ENCODE results near the gene XCL2.

XCL2 gene

DNA sequence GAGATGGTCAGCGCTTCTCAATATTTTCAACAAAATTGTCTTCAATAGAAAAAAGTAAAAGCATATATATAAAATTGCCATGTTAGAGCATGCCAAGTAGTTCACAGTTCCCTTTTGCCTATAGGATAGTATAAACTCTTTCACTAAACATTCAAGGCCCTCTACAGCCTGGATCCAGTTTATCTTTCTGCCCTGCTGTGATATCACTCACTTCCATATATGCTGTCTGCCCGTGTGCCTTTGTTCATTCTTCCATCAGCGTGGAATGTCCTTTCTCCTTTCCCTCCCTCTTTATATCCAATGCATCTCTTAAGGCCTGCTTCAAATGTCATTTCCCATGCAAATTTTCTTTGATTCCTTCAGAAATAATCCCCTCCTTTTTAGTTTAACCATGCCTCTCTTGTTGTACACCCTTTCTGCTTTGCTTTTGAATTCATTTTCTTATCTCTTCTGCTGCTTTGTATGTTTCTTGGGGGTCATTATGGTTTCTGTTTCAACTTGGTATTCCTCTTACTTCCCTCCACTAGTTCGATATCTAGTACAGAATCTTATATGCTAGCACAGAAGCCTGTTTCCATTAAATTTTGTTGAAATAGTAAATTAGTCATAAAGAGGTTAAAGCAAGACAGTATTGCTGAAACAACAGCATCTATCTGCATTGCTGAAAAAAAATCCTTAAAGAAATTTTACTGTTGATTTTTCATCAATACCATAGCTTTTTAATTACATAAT, 44.7 kb downstream of the XCL2 start:
- H3K4me3 ChIP-seq (ENCODE audit: low read depth, low read length) = 0 out of 2 replicates have a peak overlapping the region, but pooled peaks have one; percentile 12
- H3K79me2 ChIP-seq (ENCODE audit: control insufficient read depth, insufficient read depth, low read length, unreplicated experiment) = no peaks in the 10 kb centered on the region
- no peaks in the 10 kb centered on the region for H3K27me3 ChIP-seq (ENCODE audit: insufficient read depth, low read length)
- peak overlapping the region; percentile 50 for H3K27ac ChIP-seq (ENCODE audit: low read depth, low read length)
- H2AFZ ChIP-seq (ENCODE audit: low read length, unreplicated experiment) = peak overlapping the region; percentile 57
- H3K4me1 ChIP-seq (ENCODE audit: control insufficient read depth, insufficient read depth, low read length, unreplicated experiment) = peaks cover 44% of the 10 kb centered on the region
- no peaks in the 10 kb centered on the region for H3K36me3 ChIP-seq (ENCODE audit: insufficient read depth, low read length)

DNA sequence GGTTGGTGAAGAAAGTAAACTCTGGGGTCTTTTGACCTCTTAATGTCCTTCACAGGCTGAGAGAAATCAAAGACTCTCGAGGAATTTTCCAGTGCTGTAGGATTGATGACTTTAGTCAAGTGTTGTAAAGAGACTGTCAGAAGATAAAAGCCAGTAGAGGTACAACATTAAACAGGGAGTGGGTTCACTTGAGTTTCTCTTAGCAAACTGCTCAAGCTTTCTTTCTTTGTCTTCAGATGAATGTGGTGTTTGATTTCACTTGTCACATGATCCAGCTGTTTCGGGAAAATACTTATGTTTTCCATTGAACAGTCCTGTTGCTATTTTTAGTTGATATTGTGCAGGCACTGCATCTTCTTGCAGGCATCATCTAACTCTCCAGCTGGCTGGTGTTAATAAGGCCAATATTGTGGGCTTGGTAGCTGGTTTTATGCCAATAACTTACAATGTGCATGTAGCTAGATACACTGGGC, 45.6 kb downstream of the XCL2 start:
- no peaks in the 10 kb centered on the region for H3K27me3 ChIP-seq (ENCODE audit: insufficient read depth, low read length)
- H3K4me3 ChIP-seq (ENCODE audit: low read depth, low read length) = no peak overlapping the region
- H3K27ac ChIP-seq (ENCODE audit: low read depth, low read length) = no peak overlapping the region
- H3K79me2 ChIP-seq (ENCODE audit: control insufficient read depth, insufficient read depth, low read length, unreplicated experiment) = no peaks in the 10 kb centered on the region
- peaks cover 34% of the 10 kb centered on the region for H3K4me1 ChIP-seq (ENCODE audit: control insufficient read depth, insufficient read depth, low read length, unreplicated experiment)
- no peak overlapping the region for H2AFZ ChIP-seq (ENCODE audit: low read length, unreplicated experiment)
- no peaks in the 10 kb centered on the region for H3K36me3 ChIP-seq (ENCODE audit: insufficient read depth, low read length)

DNA sequence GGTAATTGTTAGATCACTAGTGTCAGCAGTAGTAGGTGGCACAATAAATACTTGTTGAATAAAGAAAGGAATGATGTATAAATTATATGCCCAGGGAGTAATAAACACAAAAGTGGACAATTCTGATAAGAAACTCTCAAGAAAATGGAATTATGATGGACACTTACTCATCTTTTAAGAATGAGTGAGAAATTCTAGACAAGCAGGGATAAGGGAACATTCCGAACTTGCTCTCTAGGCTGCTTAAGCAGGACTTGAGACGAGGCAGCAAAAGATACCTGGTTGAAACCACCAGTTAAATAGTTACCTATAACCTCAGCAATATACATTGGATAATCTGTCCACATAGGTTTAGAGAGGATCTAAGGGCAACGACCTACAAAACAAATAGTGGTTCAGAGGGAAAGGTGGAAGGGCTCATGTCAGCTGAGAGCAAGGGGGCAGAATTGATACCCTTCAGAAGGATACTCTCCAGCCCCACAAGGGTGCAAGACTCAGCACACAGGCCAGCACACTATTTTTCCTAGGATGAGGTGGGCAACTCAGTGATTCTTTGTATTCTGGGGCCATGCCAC, 46.3 kb downstream of the XCL2 start:
- Histone ChIP-seq H3K4me1 (ENCODE audit: control insufficient read depth, insufficient read depth, low read length, unreplicated experiment) (peaks cover 33% of the 10 kb centered on the region), H2AFZ (ENCODE audit: low read length, unreplicated experiment) (no peak overlapping the region), H3K79me2 (ENCODE audit: control insufficient read depth, insufficient read depth, low read length, unreplicated experiment) (no peaks in the 10 kb centered on the region), H3K27ac (ENCODE audit: low read depth, low read length) (no peak overlapping the region), H3K4me3 (ENCODE audit: low read depth, low read length) (no peak overlapping the region), H3K27me3 (ENCODE audit: insufficient read depth, low read length) (no peaks in the 10 kb centered on the region), H3K36me3 (ENCODE audit: insufficient read depth, low read length) (no peaks in the 10 kb centered on the region)

DNA sequence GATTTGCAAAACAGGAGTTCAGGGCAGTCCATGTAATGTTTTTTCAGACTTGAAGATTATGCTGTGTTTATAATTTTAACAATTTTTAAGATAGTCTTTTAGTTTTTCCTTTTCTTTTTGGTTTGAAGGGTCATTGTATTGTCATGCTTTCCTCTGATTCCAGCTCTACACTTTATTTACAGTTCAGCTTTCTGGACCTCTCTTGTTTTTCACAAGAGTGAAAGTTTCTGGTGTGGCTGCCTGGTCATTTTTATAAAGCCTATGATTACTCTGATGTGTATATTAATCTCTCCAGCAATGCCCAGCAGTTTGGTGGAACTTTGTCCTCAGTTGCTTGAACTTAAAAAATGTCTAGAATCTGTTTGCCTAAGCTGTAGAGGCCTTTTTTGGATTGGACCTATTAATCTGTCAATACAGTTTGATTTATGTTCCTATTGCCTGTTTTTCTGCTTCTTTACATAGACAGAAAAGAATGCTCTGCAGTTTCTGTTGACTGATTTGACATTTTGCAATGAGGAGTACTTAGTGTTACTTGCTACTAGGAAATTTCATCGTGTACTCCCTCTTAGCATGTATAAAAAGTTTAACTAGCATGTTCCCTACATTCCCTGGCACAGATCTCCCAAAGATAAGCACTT, 52.2 kb downstream of the XCL2 start:
- Histone ChIP-seq H3K27me3 (ENCODE audit: insufficient read depth, low read length) (no peaks in the 10 kb centered on the region), H3K36me3 (ENCODE audit: insufficient read depth, low read length) (no peaks in the 10 kb centered on the region), H3K27ac (ENCODE audit: low read depth, low read length) (no peak overlapping the region), H3K4me3 (ENCODE audit: low read depth, low read length) (no peak overlapping the region), H2AFZ (ENCODE audit: low read length, unreplicated experiment) (no peak overlapping the region), H3K79me2 (ENCODE audit: control insufficient read depth, insufficient read depth, low read length, unreplicated experiment) (no peaks in the 10 kb centered on the region), H3K4me1 (ENCODE audit: control insufficient read depth, insufficient read depth, low read length, unreplicated experiment) (peaks cover 14% of the 10 kb centered on the region)

All from ACC112 (cell line).